H1 (cell line): ENCODE results near the gene PTCH1. TPM values are rescaled to one million over a fixed set of nuclear protein-coding genes. Genes with fewer than 3 reads are reported as not detected.

Source experiments
- CTCF ChIA-PET: fragments of 300-600 bp; sonication (Branson Sonifier 250); formaldehyde crosslinking; loops from one replicate; lab custom pipeline; 2021; ENCODE audit not compliant: partially characterized antibody; lab: Charles Lee
- POLR2A ChIA-PET: fragments of 300-600 bp; sonication (Branson Sonifier 250); formaldehyde crosslinking; loops from one replicate; lab custom pipeline; 2021; ENCODE audit warnings: inconsistent platforms; ENCODE audit not compliant: partially characterized antibody; lab: Charles Lee
- DNase-seq, 2 experiments: peaks; one replicate each; pipeline versions ENCODE4 v3.0.0 to v3.0.0-alpha.2; 2010 to 2022; ENCODE audit warnings: low spot score in 2 of 2, low read depth in 1 of 2, mixed read lengths in 1 of 2
- FAIRE-seq: peaks from 2 replicates; lab custom pipeline; 2011; peaks lifted over from hg19 to GRCh38; lab: Jason Lieb, UNC
- H2AFZ ChIP-seq: 2 replicates; pipeline ENCODE4 v1.8.1; 2012; ENCODE audit warnings: low read length, inconsistent platforms
- H2AK5ac ChIP-seq: 2 replicates; pipeline ENCODE4 v1.6.1; 2013; ENCODE audit warnings: low read depth, low read length
- H2BK120ac ChIP-seq: replicated peaks from 2 replicates; pipeline ENCODE3; 2013; ENCODE audit warnings: low read depth, low read length, inconsistent platforms
- H2BK12ac ChIP-seq: 2 replicates; pipeline ENCODE4 v1.6.1; 2013; ENCODE audit warnings: low read depth, low read length
- H2BK15ac ChIP-seq: 2 replicates; pipeline ENCODE4 v1.6.1; 2013; ENCODE audit warnings: low read length
- H2BK20ac ChIP-seq: 2 replicates; pipeline ENCODE4 v1.6.1; 2013; ENCODE audit warnings: low read length
- H2BK5ac ChIP-seq: 2 replicates; pipeline ENCODE4 v1.6.1; 2013; ENCODE audit warnings: low read depth, low read length
- H3K14ac ChIP-seq: 2 replicates; pipeline ENCODE4 v1.6.1; 2013; ENCODE audit warnings: inconsistent platforms; ENCODE audit not compliant: insufficient read length
- H3K18ac ChIP-seq: 2 replicates; pipeline ENCODE4 v1.6.1; 2013; ENCODE audit warnings: low read length; ENCODE audit errors: extremely low read depth
- H3K23ac ChIP-seq: 2 replicates; pipeline ENCODE4 v1.6.1; 2013; ENCODE audit warnings: inconsistent platforms; ENCODE audit not compliant: insufficient read length
- H3K23me2 ChIP-seq: 2 replicates; pipeline ENCODE4 v1.6.1; 2013; ENCODE audit warnings: low read depth, low read length
- H3K27ac ChIP-seq: 2 replicates; pipeline ENCODE4 v1.6.1; 2011; ENCODE audit warnings: low read depth, low read length, inconsistent platforms
- H3K27me3 ChIP-seq, 4 experiments: replicated peaks in 1 of 4; 1 replicate in 1 of 4; 2 replicates in 3 of 4; pipeline versions ENCODE4 v1.6.1 to v1.8.1; 2011 to 2013; ENCODE audit warnings: low read length in 3 of 4, mild to moderate bottlenecking in 3 of 4, inconsistent platforms in 2 of 4, mixed read lengths in 2 of 4, moderate library complexity in 1 of 4; ENCODE audit not compliant: control insufficient read depth in 3 of 4, insufficient read depth in 3 of 4; ENCODE audit errors: extremely low read depth in 1 of 4
- H3K36me3 ChIP-seq, 4 experiments: 2 replicates each; pipeline versions ENCODE4 v1.6.1 to v1.8.1; 2011 to 2013; ENCODE audit warnings: mild to moderate bottlenecking in 4 of 4, low read length in 3 of 4, moderate library complexity in 2 of 4, control low read depth in 1 of 4, inconsistent platforms in 1 of 4; ENCODE audit not compliant: insufficient read depth in 4 of 4, control insufficient read depth in 2 of 4
- H3K4ac ChIP-seq: replicated peaks from 2 replicates; pipeline ENCODE3; 2013; ENCODE audit warnings: low read length, low read depth, mixed read lengths, inconsistent platforms; ENCODE audit not compliant: insufficient read length
- H3K4me1 ChIP-seq, 4 experiments: replicated peaks in 1 of 4; 1 replicate in 1 of 4; 2 replicates in 3 of 4; pipeline versions ENCODE4 v1.6.1 to v1.8.1; 2011 to 2013; ENCODE audit warnings: low read length in 3 of 4, inconsistent platforms in 2 of 4, mixed read lengths in 1 of 4; ENCODE audit not compliant: insufficient read depth in 4 of 4, control insufficient read depth in 3 of 4
- H3K4me2 ChIP-seq, 2 experiments: 2 replicates each; pipeline versions ENCODE4 v1.6.1 to v1.8.1; 2011 to 2013; ENCODE audit warnings: low read depth in 2 of 2, low read length in 2 of 2, control low read depth in 1 of 2, inconsistent platforms in 1 of 2, mild to moderate bottlenecking in 1 of 2; ENCODE audit not compliant: insufficient read depth in 1 of 2
- H3K4me3 ChIP-seq, 4 experiments: fragments of 200-600, 300-600 bp in 1 of 4; sonication (generic), shearing (Covaris generic), sonication (Bioruptor Twin) in 1 of 4; 2 replicates each; pipeline versions ENCODE4 v1.5.1 to v1.8.1; 2011 to 2016; ENCODE audit warnings: low read length in 4 of 4, low read depth in 3 of 4, control low read depth in 2 of 4, inconsistent platforms in 2 of 4, mild to moderate bottlenecking in 2 of 4, mixed read lengths in 1 of 4, moderate library complexity in 1 of 4; ENCODE audit not compliant: insufficient read depth in 2 of 4; ENCODE audit errors: extremely low read depth in 1 of 4
- H3K56ac ChIP-seq: replicated peaks from 2 replicates; pipeline ENCODE3; 2013; ENCODE audit warnings: low read depth, mild to moderate bottlenecking, mixed read lengths, low read length, inconsistent platforms; ENCODE audit not compliant: insufficient read length
- H3K79me1 ChIP-seq: 2 replicates; pipeline ENCODE4 v1.6.1; 2013; ENCODE audit warnings: low read depth, low read length, control low read depth
- H3K79me2 ChIP-seq, 2 experiments: 2 replicates each; pipeline versions ENCODE4 v1.6.1 to v1.8.1; 2012 to 2013; ENCODE audit warnings: low read length in 2 of 2, mild to moderate bottlenecking in 2 of 2, inconsistent platforms in 1 of 2; ENCODE audit not compliant: insufficient read depth in 2 of 2, control insufficient read depth in 1 of 2
- H3K9ac ChIP-seq, 4 experiments: replicated peaks in 1 of 4; 1 replicate in 1 of 4; 2 replicates in 3 of 4; pipeline versions ENCODE4 v1.6.1 to v1.8.1; 2011 to 2013; ENCODE audit warnings: low read depth in 3 of 4, low read length in 3 of 4, control low read depth in 2 of 4, mild to moderate bottlenecking in 2 of 4, moderate library complexity in 2 of 4, inconsistent platforms in 1 of 4; ENCODE audit errors: extremely low read depth in 1 of 4
- H3K9me3 ChIP-seq, 2 experiments: 2 replicates each; pipeline versions ENCODE4 v1.6.1 to v1.8.1; 2012 to 2013; ENCODE audit warnings: mild to moderate bottlenecking in 2 of 2, moderate library complexity in 2 of 2, control low read depth in 1 of 2, inconsistent platforms in 1 of 2, low read depth in 1 of 2, low read length in 1 of 2, mixed read lengths in 1 of 2; ENCODE audit not compliant: insufficient read depth in 2 of 2
- H4K20me1 ChIP-seq, 2 experiments: replicated peaks in 1 of 2; 2 replicates each; pipeline versions ENCODE3 to v1.8.1; 2011 to 2013; ENCODE audit warnings: inconsistent platforms in 2 of 2, low read length in 2 of 2, mild to moderate bottlenecking in 1 of 2; ENCODE audit not compliant: insufficient read depth in 2 of 2, control insufficient read depth in 1 of 2
- H4K5ac ChIP-seq: 2 replicates; pipeline ENCODE4 v1.6.1; 2013; ENCODE audit warnings: low read length, low read depth, mixed read lengths, inconsistent platforms; ENCODE audit not compliant: insufficient read length
- H4K8ac ChIP-seq: 2 replicates; pipeline ENCODE4 v1.8.0; 2013; ENCODE audit warnings: mild to moderate bottlenecking, moderate library complexity, low read length, inconsistent platforms; ENCODE audit not compliant: insufficient read depth; ENCODE audit errors: extremely low read depth
- H4K91ac ChIP-seq: replicated peaks from 2 replicates; pipeline ENCODE3; 2013; ENCODE audit warnings: low read length, mixed read lengths, inconsistent platforms; ENCODE audit not compliant: insufficient read length
- CHD2 ChIP-seq: IDR thresholded peaks from 2 replicates; pipeline ENCODE4 v1.6.1; 2012; ENCODE audit warnings: low read length, improper control_type of control experiment
- CREB1 ChIP-seq: IDR thresholded peaks from 2 replicates; pipeline ENCODE4 v1.6.1; 2012; ENCODE audit warnings: inconsistent platforms
- E2F6 ChIP-seq: IDR thresholded peaks from 2 replicates; pipeline ENCODE4 v1.6.1; 2012; ENCODE audit warnings: inconsistent platforms
- EZH2 ChIP-seq: fragments of 200-600 bp; sonication (generic); IDR thresholded peaks from 2 replicates; pipeline ENCODE4 v1.7.1; 2012; ENCODE audit warnings: low read depth, mild to moderate bottlenecking, moderate library complexity, low read length, inconsistent platforms; ENCODE audit not compliant: severe bottlenecking
- JUND ChIP-seq: IDR thresholded peaks from 2 replicates; pipeline ENCODE4 v1.6.1; 2011; ENCODE audit warnings: mild to moderate bottlenecking, improper control_type of control experiment, low read length
- KDM4A ChIP-seq: IDR thresholded peaks from one replicate; pipeline ENCODE4 v1.7.1; 2012; ENCODE audit warnings: low read depth, mild to moderate bottlenecking, moderate library complexity, low read length, inconsistent platforms; ENCODE audit not compliant: severe bottlenecking
- KDM5A ChIP-seq: fragments of 200-600 bp; IDR thresholded peaks from 2 replicates; pipeline ENCODE4 v1.7.1; 2012; ENCODE audit warnings: mild to moderate bottlenecking, low read length, inconsistent platforms, mixed read lengths
- RXRA ChIP-seq: IDR thresholded peaks from 2 replicates; pipeline ENCODE4 v1.6.1; 2011; ENCODE audit warnings: low read depth, mild to moderate bottlenecking, low read length, moderate library complexity; ENCODE audit not compliant: insufficient read depth
- SAP30 ChIP-seq: fragments of 300-600 bp; sonication (generic); IDR thresholded peaks from 2 replicates; pipeline ENCODE4 v1.7.1; 2012; ENCODE audit warnings: low read length, moderate library complexity, mild to moderate bottlenecking, inconsistent platforms; ENCODE audit not compliant: insufficient read depth, insufficient replicate concordance
- SP1 ChIP-seq: IDR thresholded peaks from 2 replicates; pipeline ENCODE4 v1.6.1; 2011; ENCODE audit warnings: low read depth, low read length
- USF2 ChIP-seq: IDR thresholded peaks from 2 replicates; pipeline ENCODE4 v1.6.1; 2011; ENCODE audit warnings: low read length, improper control_type of control experiment
- WGBS, 2 experiments: shearing (Covaris generic) in 1 of 2; methylation state at CpG; one replicate each; pipeline versions ENCODE4 v1.1.6 to v1.1.7; 2013 to 2015; ENCODE audit warnings: low lambda C conversion rate in 2 of 2, mixed read lengths in 2 of 2, inconsistent platforms in 1 of 2, low coverage in 1 of 2, missing lambda C conversion rate in 1 of 2; ENCODE audit not compliant: insufficient replicate concordance in 2 of 2, insufficient coverage in 1 of 2, insufficient read length in 1 of 2; ENCODE audit errors: extremely low coverage in 1 of 2, missing lambda C conversion rate in 1 of 2; 5-methylcytosine and 5-hydroxymethylcytosine counted together
- polyA plus RNA-seq, 7 experiments: library from polyadenylated mRNA; depleted of rRNA in 3 of 7; stranded (reverse) in 5 of 7; unstranded in 2 of 7; fragments of >200 nt in 5 of 7; fragments of 200-250 nt in 2 of 7; gene quantifications; 1 replicate in 5 of 7; 2 replicates in 1 of 7; 4 replicates in 1 of 7; pipeline versions ENCODE4 v1.2.1 to v1.2.3, GENCODE V29; 2011 to 2013; ENCODE audit warnings: missing spikeins in 2 of 7, mixed read lengths in 2 of 7
- total RNA-seq: library from RNA; stranded (reverse); fragmentation: NEBNext Ultra II Directional; extraction: Animal tissue kit (Norgen Biotek cat#: 25700); gene quantifications from 2 replicates; pipeline ENCODE4 v1.2.1, GENCODE V29; 2021

Gene PTCH1
- total and polyA plus RNA-seq, 2 of the 8 experiments (the other 6 are each of a cell fraction or from before 2014, with no cell fraction given), result 6.4 to 34.1 TPM

DNA sequence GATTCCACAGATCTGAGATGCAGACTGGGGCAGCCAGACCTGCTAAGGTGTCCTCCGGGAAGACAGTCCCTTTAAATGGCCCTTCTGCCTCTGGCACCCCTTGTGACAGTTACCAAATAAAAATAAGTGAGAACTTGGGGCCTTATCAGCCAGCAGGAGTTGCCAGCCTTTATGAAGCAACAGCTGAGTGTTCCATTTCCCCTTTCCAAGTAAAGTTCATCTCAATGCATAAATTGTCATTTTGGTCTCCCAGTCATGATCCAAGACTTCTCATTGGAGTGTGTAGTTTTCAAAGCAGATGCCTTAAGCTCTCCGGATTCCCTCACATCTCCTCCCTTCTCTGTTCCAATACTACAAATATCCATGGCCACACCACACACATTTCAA is 4.1 kb downstream of the PTCH1 start:
- no peak overlapping the region for H3K14ac ChIP-seq
- peaks cover 0 to 4% of the 10 kb centered on the region in 2 experiments for H4K20me1 ChIP-seq
- H3K23me2 ChIP-seq, result peaks cover 33% of the 10 kb centered on the region
- H2BK20ac ChIP-seq, result 0 out of 2 replicates have a peak overlapping the region, but pooled peaks have one; percentile 51
- TF ChIP-seq USF2 (no peak), RXRA (no peak), CREB1 (no peak; the same call in 1 of the 2 replicates), KDM5A (no peak), JUND (no peak), KDM4A (no peak), SAP30 (no peak), EZH2 (peak; percentile 33), CHD2 (no peak), SP1 (0 out of 2 replicates have a peak, but pooled peaks have one; percentile 4), E2F6 (no peak)
- FAIRE-seq (no peak), DNase-seq (no peak)
- no peak overlapping the region for H2BK120ac ChIP-seq
- no peak overlapping the region for H3K4ac ChIP-seq
- no peaks in the 10 kb centered on the region for H3K36me3 ChIP-seq
- H2BK12ac ChIP-seq, result no peak overlapping the region
- no peak overlapping the region for H3K27ac ChIP-seq
- peak overlapping the region; percentile 53 to 94 (median 81); a peak in 7 of 8 replicates for H3K4me3 ChIP-seq
- CTCF ChIA-PET, result interaction anchor here (0.7 kb wide), 1 partner anchor 246 kb away, joined by 3 read pairs; no protein-coding TSS in a partner anchor
- POLR2A ChIA-PET, result interaction anchor here (1.0 to 1.4 kb wide), 2 partner anchors 41 to 69 kb away, joined by 4 read pairs; no protein-coding TSS in a partner anchor
- H2BK5ac ChIP-seq, result no peak overlapping the region
- no peak overlapping the region for H2BK15ac ChIP-seq
- H4K5ac ChIP-seq, result no peak overlapping the region
- H3K18ac ChIP-seq, result no peak overlapping the region; the same call in 1 of the 2 replicates
- no peak overlapping the region for H3K56ac ChIP-seq
- WGBS, 2 experiments, result 3% methylated on average over 2 of the region's 2 CpGs; no CpG with 5 or more reads in 1 of the 2 experiments
- no peak overlapping the region for H3K9ac ChIP-seq
- no peak overlapping the region for H4K91ac ChIP-seq
- H3K9me3 ChIP-seq, result no peaks in the 10 kb centered on the region
- peaks cover 9 to 42% (median 22%) of the 10 kb centered on the region in 4 experiments; a peak in 6 of 7 replicates for H3K4me1 ChIP-seq
- H2AK5ac ChIP-seq, result no peak overlapping the region
- H4K8ac ChIP-seq, result no peak overlapping the region
- peak overlapping the region; percentile 74 to 93 for H3K4me2 ChIP-seq
- H3K27me3 ChIP-seq, result peaks cover 28 to 52% (median 47%) of the 10 kb centered on the region in 4 experiments
- H3K23ac ChIP-seq, result no peak overlapping the region
- no peaks in the 10 kb centered on the region; the same call in 1 of the 2 replicates for H3K79me1 ChIP-seq
- no peak overlapping the region for H2AFZ ChIP-seq
- H3K79me2 ChIP-seq, result peaks cover 0 to 3% of the 10 kb centered on the region in 2 experiments; a peak in 1 of 4 replicates
